ENCODE results near the gene ASB1.

The ASB1 gene

GRCh38 chr2:238495422-238495821, 68.7 kb downstream of the ASB1 start:
- DNase-seq (ENCODE audit: low spot score), result no peak

DNA sequence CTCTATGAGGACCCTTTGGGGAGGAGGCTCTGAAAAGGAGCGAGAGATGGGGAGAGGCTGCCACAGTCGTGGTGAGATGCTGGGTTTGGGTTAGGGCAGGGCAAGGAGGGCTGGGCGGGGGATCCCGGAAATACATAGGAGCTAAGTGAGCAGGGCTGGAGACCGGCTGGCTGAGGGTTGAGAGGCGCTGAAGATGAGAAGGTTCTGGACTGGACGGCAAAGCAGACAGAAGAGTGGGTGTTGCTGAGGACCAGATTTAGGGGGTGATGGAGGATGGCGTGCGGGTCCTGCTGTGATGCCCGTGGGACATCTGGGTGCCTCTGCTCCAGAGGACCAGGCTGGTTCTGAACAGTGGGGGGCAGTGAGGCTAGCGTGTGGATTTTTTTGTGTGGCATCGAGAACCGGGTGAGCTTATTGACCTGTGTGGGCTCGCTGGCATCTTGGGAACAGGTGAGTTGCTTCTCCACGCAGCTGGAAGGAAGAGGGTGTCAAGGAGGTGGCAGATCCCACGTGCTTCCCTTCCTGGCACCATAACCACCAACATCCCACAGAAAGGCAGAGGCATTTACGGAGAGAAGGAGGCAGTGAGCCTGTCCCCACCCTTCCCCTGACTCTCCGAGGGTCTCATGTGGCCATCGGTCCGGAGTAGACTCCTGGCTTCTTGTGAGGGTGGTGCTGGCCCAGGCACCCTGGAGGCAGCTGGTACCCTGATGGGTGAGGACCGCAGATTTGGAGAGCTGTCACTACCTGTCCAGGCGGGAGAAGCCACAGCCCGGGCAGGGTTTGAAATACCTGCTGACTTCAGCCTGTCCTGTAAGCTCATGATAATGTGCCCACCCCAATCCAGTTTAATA, 70.3 kb downstream of the ASB1 start:
- no peak for DNase-seq (ENCODE audit: low spot score)

DNA sequence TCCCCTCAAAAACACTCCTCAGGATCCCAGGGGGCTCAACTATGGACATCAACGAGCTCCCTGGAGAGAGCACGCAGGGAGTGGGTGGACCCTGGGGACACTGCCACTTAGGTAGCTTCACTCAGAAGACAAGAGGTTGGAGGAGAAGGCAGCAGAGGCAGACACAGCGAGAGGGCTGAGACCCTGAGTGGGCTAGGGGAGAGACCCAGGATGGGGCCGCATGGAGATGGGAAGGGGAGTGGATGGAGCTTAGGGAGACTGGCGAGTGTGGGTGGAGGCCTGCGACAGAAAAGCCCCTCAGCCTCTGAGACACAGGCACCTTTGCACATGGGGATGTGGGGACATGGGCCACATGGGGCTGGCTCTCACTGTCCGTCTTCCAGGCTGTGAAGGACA, 70.9 kb downstream of the ASB1 start:
- DNase-seq (ENCODE audit: low spot score), result no peak

GRCh38 chr2:238498188-238498587, 71.5 kb downstream of the ASB1 start:
- DNase-seq (ENCODE audit: low spot score), result no peak

DNA sequence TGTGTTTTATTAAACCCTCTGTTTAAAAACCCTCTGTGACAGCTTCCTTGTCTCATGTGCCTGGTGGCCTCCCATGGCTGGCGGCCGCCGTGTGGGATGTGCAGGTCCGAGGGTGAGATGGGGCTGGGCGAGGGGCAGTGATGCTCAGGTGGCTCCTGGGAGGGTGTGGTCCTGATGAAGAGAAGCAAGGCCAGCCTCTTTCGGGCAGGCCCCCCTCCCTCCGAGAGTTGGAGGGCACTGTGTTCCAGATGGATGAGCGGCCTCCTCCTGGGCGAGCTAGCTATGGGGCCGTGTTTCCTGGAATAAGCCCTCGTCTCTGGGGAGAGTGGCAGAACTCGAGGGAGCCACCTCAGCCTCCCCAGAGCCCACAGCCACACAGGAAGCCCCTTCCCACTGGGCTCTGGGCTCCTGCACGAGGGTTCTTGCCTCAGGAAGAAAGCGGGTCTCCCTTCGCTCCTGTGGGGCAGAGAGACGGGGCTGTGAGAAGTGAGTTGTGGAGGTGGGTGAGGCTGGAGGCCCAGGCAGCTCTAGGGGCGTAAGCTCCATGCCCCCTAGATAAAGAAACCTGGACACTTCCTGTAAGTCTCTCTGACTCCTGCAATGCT, 72.1 kb downstream of the ASB1 start:
- DNase-seq (ENCODE audit: low spot score), result no peak

GRCh38 chr2:238499731-238500580, 73.2 kb downstream of the ASB1 start:
- no peak for DNase-seq (ENCODE audit: low spot score)

GRCh38 chr2:238501311-238501710, 74.6 kb downstream of the ASB1 start:
- no peak for DNase-seq (ENCODE audit: low spot score)
